WTC11 (cell line): ENCODE data around the gene KRTAP10-2. TPM values are rescaled to one million over a fixed set of nuclear protein-coding genes. Genes with fewer than 3 reads are reported as not detected.
"Not testable (repeated sequence)": the region's sequence is repeated elsewhere in the genome, so short reads cannot be mapped to it uniquely, and the experiment has no call there.

Source experiments
- ATAC-seq: fragments of 200-7000 bp; cut with Tn5 transposase; 2 replicates; pipeline ENCODE4 v1.10.0; 2021; ENCODE audit warnings: mild to moderate bottlenecking, moderate library complexity
- CTCF ChIA-PET: fragments of 300-600 bp; sonication (Branson Sonifier 250); formaldehyde crosslinking; loops from one replicate; lab custom pipeline; 2021; ENCODE audit warnings: antibody characterized with exemption; lab: Charles Lee
- POLR2A ChIA-PET: fragments of 350-600 bp; sonication (Branson Sonifier 250); formaldehyde crosslinking; loops from one replicate; lab custom pipeline; 2021; ENCODE audit warnings: antibody characterized with exemption; lab: Charles Lee
- DNase-seq: peaks from one replicate; pipeline ENCODE4 v3.0.0; 2021; ENCODE audit warnings: low spot score
- H3K27ac Mint-ChIP-seq: 2 replicates; pipeline ENCODE4 v1.8.0; 2021; ENCODE audit warnings: mixed read lengths
- H3K27me3 Mint-ChIP-seq: 2 replicates; pipeline ENCODE4 v1.8.0; 2021; ENCODE audit warnings: low read depth, mild to moderate bottlenecking, moderate library complexity, mixed read lengths
- H3K36me3 Mint-ChIP-seq: 2 replicates; pipeline ENCODE4 v1.8.0; 2021; ENCODE audit warnings: mixed read lengths
- H3K4me1 Mint-ChIP-seq: 2 replicates; pipeline ENCODE4 v1.8.0; 2022; ENCODE audit warnings: mixed read lengths
- H3K4me3 Mint-ChIP-seq: 2 replicates; pipeline ENCODE4 v1.8.0; 2021; ENCODE audit warnings: mild to moderate bottlenecking, moderate library complexity, mixed read lengths
- H3K9me3 Mint-ChIP-seq: 2 replicates; pipeline ENCODE4 v1.8.0; 2021; ENCODE audit warnings: mixed read lengths
- ATF1 ChIP-seq: sonication (generic); formaldehyde crosslinking; IDR thresholded peaks from 2 replicates; pipeline ENCODE4 v1.8.1; 2023; ENCODE audit warnings: mild to moderate bottlenecking, moderate library complexity, missing genetic modification reagents
- CREM ChIP-seq: sonication (generic); formaldehyde crosslinking; IDR thresholded peaks from 2 replicates; pipeline ENCODE4 v1.8.1; 2022; ENCODE audit warnings: mild to moderate bottlenecking, missing genetic modification reagents, moderate library complexity
- CTCF ChIP-seq: fragments of 200-600 bp; IDR thresholded peaks from 2 replicates; pipeline ENCODE4 v1.8.0; 2022; ENCODE audit warnings: antibody characterized with exemption
- E2F5 ChIP-seq: sonication (generic); formaldehyde crosslinking; IDR thresholded peaks from 2 replicates; pipeline ENCODE4 v1.8.1; 2022; ENCODE audit warnings: mild to moderate bottlenecking, moderate library complexity, missing genetic modification reagents
- FOXK1 ChIP-seq: sonication (generic); formaldehyde crosslinking; IDR thresholded peaks from 2 replicates; pipeline ENCODE4 v1.8.0; 2022; ENCODE audit warnings: mild to moderate bottlenecking, moderate library complexity, missing genetic modification reagents
- GRHL2 ChIP-seq: fragments of 250-450 bp; sonication (Bioruptor Pico); IDR thresholded peaks from 2 replicates; pipeline ENCODE4 v1.8.0; 2022; ENCODE audit warnings: mild to moderate bottlenecking, moderate library complexity; ENCODE audit not compliant: insufficient replicate concordance, severe bottlenecking
- GTF2I ChIP-seq: fragments of 250-450 bp; sonication (Bioruptor Pico); conservative IDR thresholded peaks from 2 replicates; pipeline ENCODE4 v1.4.0; 2021; ENCODE audit warnings: mild to moderate bottlenecking
- HMGXB4 ChIP-seq: sonication (generic); formaldehyde crosslinking; IDR thresholded peaks from 2 replicates; pipeline ENCODE4 v1.8.1; 2023; ENCODE audit warnings: mild to moderate bottlenecking, moderate library complexity, missing genetic modification reagents
- JUN ChIP-seq: sonication (generic); formaldehyde crosslinking; IDR thresholded peaks from 2 replicates; pipeline ENCODE4 v1.8.0; 2023; ENCODE audit warnings: mild to moderate bottlenecking, missing genetic modification reagents
- MAX ChIP-seq: sonication (generic); formaldehyde crosslinking; IDR thresholded peaks from 2 replicates; pipeline ENCODE4 v1.8.0; 2022; ENCODE audit warnings: mild to moderate bottlenecking, missing genetic modification reagents
- NFATC4 ChIP-seq: fragments of 250-450 bp; sonication (Bioruptor Pico); IDR thresholded peaks from 2 replicates; pipeline ENCODE4 v1.9.0; 2021; ENCODE audit warnings: mild to moderate bottlenecking
- NR3C1 ChIP-seq: sonication (generic); formaldehyde crosslinking; conservative IDR thresholded peaks from 2 replicates; pipeline ENCODE4 v1.8.1; 2023; ENCODE audit warnings: low read depth, mild to moderate bottlenecking, missing genetic modification reagents
- PRRX2 ChIP-seq: fragments of 250-450 bp; sonication (Bioruptor Pico); IDR thresholded peaks from 2 replicates; pipeline ENCODE4 v1.8.0; 2021; ENCODE audit warnings: mild to moderate bottlenecking
- SP1 ChIP-seq: sonication (generic); formaldehyde crosslinking; conservative IDR thresholded peaks from 2 replicates; pipeline ENCODE4 v1.8.1; 2022; ENCODE audit warnings: missing genetic modification reagents
- TEAD4 ChIP-seq: sonication (generic); formaldehyde crosslinking; IDR thresholded peaks from 2 replicates; pipeline ENCODE4 v1.8.0; 2022; ENCODE audit warnings: mild to moderate bottlenecking, missing genetic modification reagents
- ZMAT4 ChIP-seq: fragments of 250-450 bp; sonication (Bioruptor Pico); IDR thresholded peaks from 2 replicates; pipeline ENCODE4 v1.9.0; 2021; ENCODE audit warnings: mild to moderate bottlenecking
- ZNF138 ChIP-seq: sonication (generic); formaldehyde crosslinking; conservative IDR thresholded peaks from 2 replicates; pipeline ENCODE4 v1.8.1; 2022; ENCODE audit warnings: mild to moderate bottlenecking, moderate library complexity, missing genetic modification reagents
- ZNF425 ChIP-seq: fragments of 250-450 bp; sonication (Bioruptor Pico); conservative IDR thresholded peaks from 2 replicates; pipeline ENCODE4 v1.9.0; 2021; ENCODE audit warnings: mild to moderate bottlenecking
- ZNF671 ChIP-seq: fragments of 250-450 bp; sonication (Bioruptor Pico); IDR thresholded peaks from 2 replicates; pipeline ENCODE4 v1.8.0; 2021; ENCODE audit warnings: mild to moderate bottlenecking
- total RNA-seq: library from RNA; stranded (reverse); gene quantifications from 3 replicates; pipeline ENCODE4 v1.2.3, GENCODE V29; 2021
- TF ChIP-seq, protein P1 (sequence below): sonication (generic); formaldehyde crosslinking; IDR thresholded peaks from 2 replicates; pipeline ENCODE4 v1.8.1; 2023; ENCODE audit warnings: mild to moderate bottlenecking, missing genetic modification reagents

Gene KRTAP10-2
- total RNA-seq, 1 experiment from 2014 or later: not detected

GRCh38 chr21:44581158-44581557 lies 29.9 kb upstream of the KRTAP10-2 start:
- TF ChIP-seq, protein P1, sequence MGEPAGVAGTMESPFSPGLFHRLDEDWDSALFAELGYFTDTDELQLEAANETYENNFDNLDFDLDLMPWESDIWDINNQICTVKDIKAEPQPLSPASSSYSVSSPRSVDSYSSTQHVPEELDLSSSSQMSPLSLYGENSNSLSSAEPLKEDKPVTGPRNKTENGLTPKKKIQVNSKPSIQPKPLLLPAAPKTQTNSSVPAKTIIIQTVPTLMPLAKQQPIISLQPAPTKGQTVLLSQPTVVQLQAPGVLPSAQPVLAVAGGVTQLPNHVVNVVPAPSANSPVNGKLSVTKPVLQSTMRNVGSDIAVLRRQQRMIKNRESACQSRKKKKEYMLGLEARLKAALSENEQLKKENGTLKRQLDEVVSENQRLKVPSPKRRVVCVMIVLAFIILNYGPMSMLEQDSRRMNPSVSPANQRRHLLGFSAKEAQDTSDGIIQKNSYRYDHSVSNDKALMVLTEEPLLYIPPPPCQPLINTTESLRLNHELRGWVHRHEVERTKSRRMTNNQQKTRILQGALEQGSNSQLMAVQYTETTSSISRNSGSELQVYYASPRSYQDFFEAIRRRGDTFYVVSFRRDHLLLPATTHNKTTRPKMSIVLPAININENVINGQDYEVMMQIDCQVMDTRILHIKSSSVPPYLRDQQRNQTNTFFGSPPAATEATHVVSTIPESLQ (CRISPR knock-in tag): no peak
- no peak for TF ChIP-seq E2F5 (CRISPR knock-in tag)
- CTCF ChIA-PET: interaction anchor here (0.6 to 2.2 kb wide), 3 partner anchors 38 to 138 kb away, joined by 4 read pairs; no protein-coding TSS in a partner anchor
- Mint-ChIP-seq H3K27me3 (peaks cover 3% of the 10 kb centered on the region; the same call in 1 of the 2 replicates), H3K36me3 (peaks cover 21% of the 10 kb centered on the region), H3K4me3 (no peak overlapping the region), H3K27ac (no peak overlapping the region), H3K9me3 (peaks cover 39% of the 10 kb centered on the region), H3K4me1 (peaks cover 6% of the 10 kb centered on the region; the same call in 1 of the 2 replicates)
- DNase-seq (no peak), ATAC-seq (no peak)
- POLR2A ChIA-PET: no interaction called here

DNA sequence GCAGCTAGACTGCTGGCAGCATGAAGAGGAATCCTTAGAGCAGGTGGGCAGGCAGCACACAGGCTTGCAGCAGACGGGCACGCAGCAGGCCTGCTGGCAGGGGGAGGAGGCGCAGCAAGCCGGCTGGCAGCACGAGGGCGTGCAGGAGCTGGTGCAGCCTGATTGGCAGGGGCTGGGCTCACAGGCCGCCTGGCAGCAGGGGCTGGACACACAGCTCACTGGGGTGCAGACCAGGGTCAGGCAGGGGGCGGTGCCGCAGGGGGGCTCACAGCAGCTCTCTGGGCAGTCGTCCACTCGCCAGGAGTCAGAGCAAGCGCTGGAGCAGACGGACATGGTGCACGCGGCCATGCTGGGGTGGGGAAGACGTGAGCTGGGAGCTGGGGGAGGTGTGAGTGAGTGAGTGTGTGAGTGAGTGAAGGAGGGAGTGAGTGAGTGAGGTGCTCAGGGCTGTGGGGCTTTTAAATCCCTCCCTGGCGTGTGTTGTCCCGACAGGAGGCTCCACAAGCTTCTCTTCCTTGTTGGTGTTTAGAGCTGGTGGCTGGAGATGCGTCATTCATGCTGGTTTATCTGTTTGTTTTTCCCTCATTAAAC lies 29.0 kb upstream of the KRTAP10-2 start, which contains the start of gene KRTAP10-5:
KRTAP10-5 (minus strand) TSS at position 374 of the 591 bp plus-strand sequence; CDS start at position 348, 26 bp downstream.
- Mint-ChIP-seq H3K9me3 (peaks cover 34% of the 10 kb centered on the region), H3K36me3 (peaks cover 21% of the 10 kb centered on the region)
- H3K27me3 Mint-ChIP-seq, H3K4me1 Mint-ChIP-seq, POLR2A ChIA-PET, ATAC-seq, H3K4me3 Mint-ChIP-seq, H3K27ac Mint-ChIP-seq, DNase-seq: not testable (repeated sequence)
- CTCF ChIA-PET: interaction anchor here (1.0 to 2.2 kb wide), 4 partner anchors 31 to 213 kb away, joined by 3 to 9 read pairs (median 4); no protein-coding TSS in a partner anchor

DNA sequence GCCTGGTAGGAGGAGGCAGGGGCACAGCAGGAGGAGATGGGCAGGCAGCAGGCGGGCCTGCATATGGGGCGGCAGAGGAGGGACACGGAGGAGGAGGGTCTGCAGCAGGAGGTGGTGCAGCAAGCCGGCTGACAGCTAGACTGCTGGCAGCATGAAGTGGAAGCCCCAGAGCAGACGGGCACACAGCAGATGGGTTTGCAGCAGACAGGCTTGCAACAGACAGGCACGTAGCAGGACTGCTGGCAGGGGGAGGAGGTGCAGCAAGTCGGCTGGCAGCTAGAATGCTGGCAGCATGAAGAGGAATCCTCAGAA lies 28.5 kb upstream of the KRTAP10-2 start:
- H3K27me3 Mint-ChIP-seq: no peaks in the 10 kb centered on the region; the same call in 1 of the 2 replicates
- H3K27ac Mint-ChIP-seq: no peak overlapping the region
- peaks cover 33% of the 10 kb centered on the region for H3K9me3 Mint-ChIP-seq
- no peak for TF ChIP-seq ZNF671 (CRISPR knock-in tag)
- TF ChIP-seq JUN (CRISPR knock-in tag): no peak
- TF ChIP-seq ATF1 (CRISPR knock-in tag): no peak
- TF ChIP-seq ZMAT4 (CRISPR knock-in tag): no peak
- TF ChIP-seq ZNF425 (CRISPR knock-in tag): no peak
- TF ChIP-seq HMGXB4: no peak
- no peak for TF ChIP-seq MAX (CRISPR knock-in tag)
- TF ChIP-seq FOXK1: no peak
- TF ChIP-seq PRRX2 (CRISPR knock-in tag): no peak
- TF ChIP-seq GTF2I: no peak
- TF ChIP-seq NR3C1 (CRISPR knock-in tag): no peak
- TF ChIP-seq TEAD4 (CRISPR knock-in tag): no peak
- TF ChIP-seq CTCF: no peak
- TF ChIP-seq ZNF138 (CRISPR knock-in tag): no peak
- TF ChIP-seq NFATC4 (CRISPR knock-in tag): no peak
- no peak for TF ChIP-seq GRHL2
- TF ChIP-seq CREM (CRISPR knock-in tag): no peak
- TF ChIP-seq SP1 (CRISPR knock-in tag): no peak
- no peak overlapping the region for H3K4me3 Mint-ChIP-seq
- ChIA-PET POLR2A (no interaction called here), CTCF (interaction anchor here (1.0 to 2.2 kb wide), 2 partner anchors 30 to 214 kb away, joined by 3 to 9 read pairs; no protein-coding TSS in a partner anchor)
- peaks cover 13% of the 10 kb centered on the region for H3K4me1 Mint-ChIP-seq
- ATAC-seq: no peak
- peaks cover 21% of the 10 kb centered on the region for H3K36me3 Mint-ChIP-seq
- DNase-seq: no peak
